Embryonic facial prominence (tissue), 1 donor: ENCODE measurements around the gene ACHE.
"Not testable (repeated sequence)": the region's sequence is repeated elsewhere in the genome, so short reads cannot be mapped to it uniquely, and the experiment has no call there.

Experiments used
- DNase-seq: peaks from one replicate; pipeline ENCODE4 v3.0.0-alpha.2; 2016; ENCODE audit errors: extremely low spot score

Gene ACHE

DNA sequence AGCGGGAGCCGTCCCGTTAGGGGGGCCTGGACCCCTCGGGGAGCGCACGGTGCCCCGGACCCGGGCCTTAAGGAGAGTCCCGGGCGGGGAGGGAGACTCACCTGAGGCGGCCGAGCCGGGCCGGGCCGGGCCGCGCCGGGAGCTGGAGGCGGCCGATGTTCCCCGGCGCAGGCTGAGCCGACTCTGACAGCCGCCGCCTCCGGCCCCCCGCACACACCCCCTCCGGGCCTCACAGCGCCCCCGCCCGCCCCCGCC lies at the start of gene ACHE:
TSS of gene ACHE (minus strand) at position 188 of the 255 bp plus-strand sequence. CDS start 1,656 bp downstream, outside the sequence.
- no peak for DNase-seq

DNA sequence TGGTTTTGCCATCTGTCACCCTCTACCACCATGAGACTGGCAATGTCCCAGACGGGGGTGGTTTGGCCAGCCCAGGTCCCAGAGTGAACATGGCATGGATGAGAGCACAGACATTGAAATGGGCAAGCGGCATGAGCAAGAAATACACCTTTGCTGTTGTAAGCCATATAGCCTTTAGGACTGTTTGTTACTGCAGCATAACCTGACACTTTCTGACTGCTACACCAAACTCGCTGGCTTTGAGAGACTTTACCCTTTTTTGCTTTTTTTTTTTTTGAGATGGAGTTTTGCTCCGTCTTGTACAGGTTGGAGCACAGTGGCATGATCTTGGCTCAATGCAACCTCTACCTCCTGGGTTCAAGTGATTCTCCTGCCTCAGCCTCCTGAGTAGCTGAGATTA lies 48.5 kb upstream of the ACHE start:
- DNase-seq: no peak

GRCh38 chr7:100943693-100944092 lies 48.0 kb upstream of the ACHE start:
- DNase-seq: no peak

DNA sequence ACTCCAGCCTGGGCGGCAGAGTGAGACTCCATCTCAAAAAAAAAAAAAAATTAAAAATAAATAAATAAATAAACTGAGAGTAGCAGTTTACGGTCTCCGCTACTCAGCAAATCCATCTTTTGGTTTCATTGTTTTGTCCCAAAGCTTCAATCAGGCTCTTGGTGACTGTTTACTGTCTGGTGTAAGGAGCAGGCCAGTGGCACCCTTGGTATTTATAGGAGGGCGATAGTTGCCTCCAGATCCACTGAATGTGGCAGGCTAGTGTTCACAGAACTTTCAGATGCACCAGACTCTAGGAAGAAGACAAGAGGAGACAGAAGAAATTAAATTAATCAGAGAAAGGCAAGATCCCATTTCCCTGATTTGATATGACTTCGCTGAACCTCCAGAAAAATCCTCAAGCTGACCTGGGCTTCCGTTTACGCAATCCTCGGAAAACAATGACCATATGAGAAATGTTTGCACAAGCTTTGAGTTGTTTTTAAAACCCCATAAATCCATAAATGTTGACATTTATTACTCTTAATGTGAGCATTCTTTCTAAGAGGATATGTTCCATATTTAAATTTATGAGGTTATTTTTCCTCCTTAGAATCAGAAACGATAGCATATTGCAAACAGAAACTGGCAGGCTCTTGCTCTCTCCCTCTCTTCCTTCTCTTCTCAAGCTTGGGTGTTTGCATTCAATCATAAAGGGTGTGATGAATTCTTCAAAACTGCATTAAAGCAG lies 46.5 kb upstream of the ACHE start:
- no peak for DNase-seq

DNA sequence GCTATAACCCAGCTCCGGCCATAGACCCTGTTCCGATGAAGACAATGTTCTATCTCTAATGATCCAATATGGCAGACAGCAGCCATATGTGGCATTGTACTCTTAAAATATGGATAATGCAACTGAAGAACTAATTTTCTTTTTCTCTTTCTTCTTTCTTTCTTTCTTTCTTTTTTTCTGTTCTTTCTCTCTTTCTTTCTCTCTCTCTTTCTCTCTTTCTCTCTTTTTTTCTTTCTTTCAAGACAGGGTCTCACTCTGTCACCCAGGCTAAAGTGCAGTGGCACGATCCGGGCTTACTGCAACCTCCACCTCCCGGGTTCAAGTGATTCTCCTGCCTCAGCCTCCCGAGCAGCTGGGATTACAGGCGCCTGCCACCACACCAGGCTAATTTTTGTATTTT lies 40.5 kb upstream of the ACHE start:
- not testable (repeated sequence) for DNase-seq

DNA sequence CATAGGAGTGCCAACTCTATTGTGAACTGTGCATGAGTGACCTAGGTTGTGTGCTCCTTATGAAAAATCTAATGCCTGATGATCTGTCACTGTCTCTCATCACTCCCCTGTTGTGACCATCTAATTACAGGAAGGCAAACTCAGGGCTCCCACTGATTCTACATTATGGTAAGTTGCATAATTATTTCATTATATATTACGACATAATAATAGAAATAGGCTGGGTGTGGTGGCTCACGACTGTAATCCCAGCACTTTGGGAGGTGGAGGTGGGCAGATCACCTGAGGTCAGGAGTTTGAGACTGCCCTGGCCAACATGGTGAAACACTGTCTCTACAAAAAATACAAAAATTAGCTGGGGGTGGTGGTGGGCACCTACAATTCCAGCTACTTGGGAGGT lies 39.7 kb upstream of the ACHE start:
- DNase-seq: not testable (repeated sequence)

DNA sequence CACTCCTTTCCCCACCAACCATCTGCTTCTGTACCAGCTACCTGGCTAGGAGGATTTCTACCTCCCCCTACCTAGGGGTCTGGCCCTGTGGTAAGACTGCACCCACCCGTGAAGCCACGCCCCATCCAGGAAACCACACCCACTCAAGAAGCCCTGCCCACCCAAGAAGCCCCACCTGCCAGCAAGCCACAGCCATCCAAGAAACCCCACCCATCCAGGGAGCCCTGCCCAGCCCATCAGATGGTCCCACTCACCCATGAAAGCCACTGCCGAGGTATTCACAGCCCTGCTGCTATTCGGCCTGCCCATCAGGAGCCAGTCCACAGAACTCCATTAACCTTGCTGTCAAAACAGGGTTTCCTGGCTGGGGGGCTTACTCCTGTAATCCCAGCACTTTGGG lies 38.0 kb upstream of the ACHE start:
- no peak for DNase-seq

- no peak for DNase-seq
Measured at GRCh38 chr7:100929808-100930174, 34.1 kb upstream of the ACHE start.

DNA sequence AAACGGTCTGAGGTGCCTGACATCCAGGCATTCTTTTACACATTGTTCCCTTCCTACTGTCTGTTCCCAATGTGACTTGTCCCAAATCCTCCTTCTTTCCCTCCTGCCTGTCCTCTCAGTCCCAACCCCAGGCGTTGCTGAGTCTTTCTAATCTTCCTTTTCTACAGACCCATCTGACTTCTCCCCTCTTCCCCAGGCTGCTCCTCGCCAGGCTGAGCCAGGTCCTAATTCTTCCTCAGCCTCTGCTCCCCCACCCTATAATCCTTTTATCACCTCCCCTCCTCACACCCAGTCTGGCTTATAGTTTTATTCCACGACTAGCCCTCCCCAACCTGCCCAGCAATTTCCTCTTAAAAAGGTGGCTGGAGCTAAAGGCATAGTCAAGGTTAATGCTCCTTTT lies 27.9 kb upstream of the ACHE start:
- not testable (repeated sequence) for DNase-seq

DNA sequence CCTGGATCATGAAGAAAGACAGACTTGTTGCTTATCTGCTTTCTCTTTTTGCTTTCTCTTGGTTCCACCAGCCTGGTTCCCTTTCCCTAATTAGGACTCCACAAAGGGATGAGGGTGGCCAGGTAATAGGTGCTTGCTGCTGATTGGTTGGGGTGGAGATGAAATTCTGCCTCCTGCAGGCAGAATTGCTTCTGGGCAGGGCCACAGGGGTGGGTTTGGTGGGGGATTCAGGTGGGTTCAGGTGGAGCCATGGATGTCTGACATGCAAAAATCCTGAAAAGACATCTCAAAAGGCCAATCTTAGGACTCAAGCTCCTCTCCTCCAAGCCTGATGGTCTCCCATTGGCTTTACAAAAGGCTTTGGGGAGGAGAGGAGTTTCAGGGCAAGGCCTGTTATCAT lies 25.4 kb upstream of the ACHE start:
- no peak for DNase-seq

- not testable (repeated sequence) for DNase-seq
Measured at GRCh38 chr7:100919779-100920437, 24.2 kb upstream of the ACHE start.

- DNase-seq: not testable (repeated sequence)
Measured at GRCh38 chr7:100919335-100919734, 23.6 kb upstream of the ACHE start.

DNA sequence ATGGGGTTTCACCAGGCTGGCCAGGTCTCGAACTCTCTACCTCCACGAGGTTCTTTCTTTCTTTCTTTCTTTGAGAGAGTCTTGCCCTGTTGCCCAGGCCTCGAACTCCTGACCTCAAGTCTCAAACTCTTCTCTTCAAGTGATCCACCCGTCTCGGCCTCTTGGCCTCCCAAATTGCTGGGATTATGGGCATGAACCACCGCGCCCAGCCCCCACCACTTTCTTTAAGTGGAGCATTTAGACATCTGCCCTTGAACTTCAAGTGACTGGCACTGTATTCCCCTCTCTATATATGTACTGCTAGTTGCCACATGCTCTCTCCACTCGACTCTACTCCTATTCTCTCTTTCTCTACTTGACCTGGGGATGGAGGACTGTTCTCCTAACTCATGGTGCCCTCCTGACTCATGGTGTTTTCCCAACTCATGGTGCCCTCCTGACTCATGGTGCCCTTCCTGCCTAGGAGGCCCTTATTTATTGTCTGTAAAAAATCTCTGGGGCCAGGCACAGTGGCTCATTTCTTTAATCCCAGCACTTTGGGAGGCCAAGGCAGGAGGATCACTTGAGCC lies 19.3 kb upstream of the ACHE start:
- no peak for DNase-seq

GRCh38 chr7:100914208-100914878 lies 18.7 kb upstream of the ACHE start:
- no peak for DNase-seq

DNA sequence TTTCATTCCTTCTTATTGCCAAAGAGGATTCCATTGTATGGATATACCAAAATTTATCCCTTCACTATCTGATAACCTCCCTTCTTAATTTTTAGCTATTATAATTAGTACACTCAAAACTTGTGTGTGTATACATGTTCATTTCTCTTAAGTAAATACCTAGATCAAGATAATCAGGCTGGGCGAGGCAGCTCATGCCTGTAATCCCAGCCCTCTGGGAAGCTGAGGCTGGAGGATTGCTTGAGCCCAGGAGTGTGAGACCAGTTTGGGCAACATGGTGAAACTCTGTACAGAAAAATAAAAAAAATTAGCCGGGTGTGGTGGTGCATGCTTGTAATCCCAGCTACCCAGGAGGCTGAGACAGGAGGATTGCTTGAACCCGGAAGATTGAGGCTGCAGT lies 15.8 kb upstream of the ACHE start:
- DNase-seq: no peak

- DNase-seq: not testable (repeated sequence)
Measured at GRCh38 chr7:100910443-100910842, 14.8 kb upstream of the ACHE start.

- DNase-seq: no peak
Measured at GRCh38 chr7:100908512-100908911, 12.8 kb upstream of the ACHE start.

DNA sequence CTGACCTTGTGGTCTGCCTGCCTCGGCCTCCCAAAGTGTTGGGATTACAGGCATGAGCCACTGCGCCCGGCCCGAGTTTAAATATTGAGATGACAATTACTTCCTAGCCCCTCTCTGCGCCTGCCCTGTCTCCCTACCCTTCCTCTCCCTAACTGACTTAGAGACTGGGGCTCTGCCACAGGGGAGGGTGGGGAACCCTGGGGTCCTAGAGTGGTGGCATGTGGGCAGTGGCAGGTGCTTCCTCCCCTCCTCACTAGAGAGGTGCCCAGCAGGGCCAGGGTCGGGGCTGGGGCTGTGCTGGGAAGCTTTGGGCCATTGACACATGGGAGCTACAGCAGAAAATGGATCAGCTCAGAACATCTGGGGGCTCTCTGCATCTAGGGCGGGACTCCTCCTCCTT lies 7.0 kb upstream of the ACHE start:
- no peak for DNase-seq

GRCh38 chr7:100901921-100902332 lies 6.2 kb upstream of the ACHE start:
- no peak for DNase-seq

DNA sequence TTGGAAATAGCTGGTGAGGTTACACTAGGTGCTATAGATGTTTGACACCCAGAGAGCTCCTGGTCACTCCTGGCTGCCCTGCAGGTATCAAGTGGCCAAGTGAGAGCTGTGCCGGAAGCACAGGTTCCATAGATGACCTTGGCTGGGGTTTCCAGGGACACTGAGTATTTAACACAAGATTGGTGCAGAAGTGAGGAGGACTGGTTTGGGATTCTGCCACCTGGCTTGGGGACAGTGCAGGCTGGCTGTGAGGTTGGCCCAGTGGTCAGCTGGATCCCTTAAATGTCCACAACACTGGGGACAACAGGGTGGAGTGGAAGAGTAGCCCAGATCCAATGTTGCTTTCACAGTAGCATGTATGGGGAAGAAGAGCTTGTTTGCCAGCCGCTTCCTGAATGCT lies 5.3 kb upstream of the ACHE start:
- no peak for DNase-seq

DNA sequence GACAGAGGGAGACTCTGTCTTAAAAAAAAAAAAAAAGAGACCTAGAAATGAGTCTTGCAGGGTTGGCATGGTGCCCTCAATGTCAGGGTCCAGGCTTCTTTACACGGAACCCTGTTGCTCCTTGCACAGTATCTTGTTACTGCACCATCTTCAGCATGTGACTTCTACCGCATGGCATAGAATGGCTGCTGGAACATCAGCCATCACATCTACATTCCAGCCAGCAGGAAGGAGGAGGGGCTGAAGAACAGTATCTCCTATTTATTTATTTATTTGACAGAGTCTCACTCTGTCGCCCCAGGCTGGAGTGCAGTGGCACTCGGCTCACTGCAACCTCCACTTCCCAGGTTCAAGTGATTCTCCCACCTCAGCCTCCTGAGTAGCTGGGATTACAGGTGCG lies 3.7 kb upstream of the ACHE start:
- no peak for DNase-seq

- DNase-seq: no peak
Measured at GRCh38 chr7:100897772-100898454, 2.2 kb upstream of the ACHE start.
